Endothelial cell of umbilical vein (primary cell): ENCODE results near the gene MYLK. TPM values are rescaled to one million over a fixed set of nuclear protein-coding genes. Genes with fewer than 3 reads are reported as not detected.

ENCODE experiments used
- BruUV-seq: library from RNA; stranded (reverse); fragments of 400-500 nt; replicated peaks from 2 replicates; lab custom pipeline; 2021; lab: Mats Ljungman, UMichigan
- CTCF ChIA-PET: fragments of 300-600, 350-600 bp; sonication (Branson Sonifier 250); formaldehyde crosslinking; loops from one replicate; lab custom pipeline; 2021; ENCODE audit warnings: antibody characterized with exemption, inconsistent platforms; lab: Charles Lee
- POLR2A ChIA-PET: fragments of 300-600, 350-600 bp; sonication (Branson Sonifier 250); formaldehyde crosslinking; loops from one replicate; lab custom pipeline; 2021; ENCODE audit warnings: antibody characterized with exemption, inconsistent platforms; lab: Charles Lee
- DNase-seq: peaks from one replicate; pipeline ENCODE4 v3.0.0-alpha.2; 2011; ENCODE audit warnings: low read depth, low spot score
- FAIRE-seq: peaks from 2 replicates; lab custom pipeline; 2011; peaks lifted over from hg19 to GRCh38; lab: Jason Lieb, UNC
- H2AFZ ChIP-seq: 2 replicates; pipeline ENCODE4 v1.6.0; 2012; ENCODE audit warnings: low read depth, low read length, control low read depth, inconsistent platforms
- H3K27ac ChIP-seq: 2 replicates; pipeline ENCODE4 v1.5.1; 2011; ENCODE audit warnings: low read depth, mild to moderate bottlenecking, control low read depth, low read length, moderate library complexity; ENCODE audit not compliant: insufficient read depth
- H3K27me3 ChIP-seq, 2 experiments: 2 replicates each; pipeline versions ENCODE4 v1.6.0 to v1.6.1; 2011; ENCODE audit warnings: low read length in 2 of 2, mixed read lengths in 1 of 2; ENCODE audit not compliant: control insufficient read depth in 2 of 2, insufficient read depth in 2 of 2
- H3K36me3 ChIP-seq, 2 experiments: 2 replicates in 1 of 2; 3 replicates in 1 of 2; pipeline ENCODE4 v1.5.1; 2011; ENCODE audit warnings: low read length in 2 of 2, mild to moderate bottlenecking in 1 of 2, moderate library complexity in 1 of 2; ENCODE audit not compliant: control insufficient read depth in 2 of 2, insufficient read depth in 2 of 2; ENCODE audit errors: extremely low read depth in 1 of 2
- H3K4me1 ChIP-seq: 3 replicates; pipeline ENCODE4 v1.5.1; 2011; ENCODE audit warnings: mild to moderate bottlenecking, low read length; ENCODE audit not compliant: control insufficient read depth, insufficient read depth; ENCODE audit errors: extremely low read depth
- H3K4me2 ChIP-seq: 2 replicates; pipeline ENCODE4 v1.6.1; 2011; ENCODE audit warnings: low read length, control low read depth, mixed read lengths; ENCODE audit not compliant: insufficient read depth
- H3K4me3 ChIP-seq, 3 experiments: fragments of 200-600 bp in 1 of 3; sonication (generic), shearing (Covaris generic) in 1 of 3; replicated peaks in 1 of 3; 2 replicates each; pipeline ENCODE4 v1.5.1; 2011 to 2016; ENCODE audit warnings: control low read depth in 3 of 3, low read length in 3 of 3, mild to moderate bottlenecking in 2 of 3, inconsistent platforms in 1 of 3, low read depth in 1 of 3, moderate library complexity in 1 of 3; ENCODE audit not compliant: insufficient read depth in 1 of 3
- H3K79me2 ChIP-seq: 2 replicates; pipeline ENCODE4 v1.6.0; 2012; ENCODE audit warnings: low read length, inconsistent platforms; ENCODE audit not compliant: control insufficient read depth, insufficient read depth
- H3K9ac ChIP-seq: replicated peaks from 2 replicates; pipeline ENCODE3; 2011; ENCODE audit warnings: low read length, control low read depth; ENCODE audit not compliant: insufficient read depth; ENCODE audit errors: extremely low read depth
- H3K9me1 ChIP-seq: replicated peaks from 3 replicates; pipeline ENCODE4 v1.6.0; 2011; ENCODE audit warnings: mild to moderate bottlenecking, low read length; ENCODE audit not compliant: control insufficient read depth, insufficient read depth; ENCODE audit errors: extremely low read depth
- H3K9me3 ChIP-seq: replicated peaks from 2 replicates; pipeline ENCODE4 v1.5.1; 2012; ENCODE audit warnings: low read length, inconsistent platforms; ENCODE audit not compliant: control insufficient read depth, insufficient read depth
- H4K20me1 ChIP-seq: replicated peaks from 2 replicates; pipeline ENCODE3; 2011; ENCODE audit warnings: mild to moderate bottlenecking, low read length; ENCODE audit not compliant: control insufficient read depth, insufficient read depth; ENCODE audit errors: extremely low read depth
- CTCF ChIP-seq, 2 donors: IDR thresholded peaks; 1 replicate in 1 of 2; 2 replicates in 1 of 2; pipeline ENCODE4 v1.5.1; 2011; ENCODE audit warnings: low read length in 2 of 2, mild to moderate bottlenecking in 2 of 2, moderate library complexity in 2 of 2, control low read depth in 1 of 2, inconsistent platforms in 1 of 2, low read depth in 1 of 2; ENCODE audit not compliant: insufficient read depth in 1 of 2; ENCODE audit errors: extremely low read depth in 1 of 2
- EZH2 ChIP-seq: IDR thresholded peaks from 2 replicates; pipeline ENCODE4 v1.6.1; 2012; ENCODE audit warnings: borderline replicate concordance, low read depth, mild to moderate bottlenecking, moderate library complexity, low read length, inconsistent platforms; ENCODE audit not compliant: severe bottlenecking
- FOS ChIP-seq: IDR thresholded peaks from 2 replicates; pipeline ENCODE4 v1.6.1; 2011; ENCODE audit warnings: mild to moderate bottlenecking, low read length, moderate library complexity, borderline replicate concordance; ENCODE audit not compliant: insufficient read depth
- GATA2 ChIP-seq: IDR thresholded peaks from 2 replicates; pipeline ENCODE4 v1.7.0; 2011; ENCODE audit warnings: low read depth, mild to moderate bottlenecking, moderate library complexity, mixed read lengths, low read length; ENCODE audit not compliant: insufficient read length, insufficient read depth
- JUN ChIP-seq: IDR thresholded peaks from 2 replicates; pipeline ENCODE4 v1.6.1; 2011; ENCODE audit warnings: borderline replicate concordance, low read depth; ENCODE audit not compliant: insufficient read length, insufficient read depth
- MAX ChIP-seq: IDR thresholded peaks from 2 replicates; pipeline ENCODE4 v1.6.1; 2011; ENCODE audit not compliant: insufficient read depth, insufficient read length
- MYC ChIP-seq: IDR thresholded peaks from one replicate; pipeline ENCODE4 v1.6.1; 2011; ENCODE audit warnings: mild to moderate bottlenecking, low read depth, low read length
- POLR2A ChIP-seq: IDR thresholded peaks from 2 replicates; pipeline ENCODE4 v1.6.1; 2012; ENCODE audit warnings: low read depth, mild to moderate bottlenecking, control low read depth, low read length
- POLR2AphosphoS5 ChIP-seq: IDR thresholded peaks from 2 replicates; pipeline ENCODE4 v1.6.1; 2012; ENCODE audit warnings: low read depth, mild to moderate bottlenecking, control low read depth, low read length, moderate library complexity; ENCODE audit not compliant: insufficient read depth
- dilution Hi-C: fragments of 300-500 bp; cut with MboI; formaldehyde crosslinking; loops from one replicate; pipeline ENCODE4 v1.15.0; 2019; ENCODE audit warnings: low sequenced_read_pairs; ENCODE audit not compliant: extremely low pct_ligation_motif_present
- intact Hi-C: fragments of 100-400 bp; cut with micrococcal nuclease; formaldehyde crosslinking; loops from one replicate; pipeline ENCODE4 v1.10.0; 2022
- polyA plus RNA-seq, 4 experiments: library from polyadenylated mRNA; depleted of rRNA in 3 of 4; stranded (reverse) in 3 of 4; unstranded in 1 of 4; fragments of >200 nt; gene quantifications; 2 replicates each; pipeline versions ENCODE4 v1.2.1 to v1.2.3, GENCODE V29; 2011 to 2012; ENCODE audit warnings: missing spikeins in 1 of 4
- total RNA-seq: library from RNA; stranded (reverse); gene quantifications from 2 replicates; pipeline ENCODE4 v1.2.3, GENCODE V29; 2021

MYLK gene
- total and polyA plus RNA-seq, 2 donors (not counting 3 experiments of a cell fraction or from before 2014, with no cell fraction given) = 10.0 to 22.2 TPM

- Histone ChIP-seq H3K9me1 (no peaks in the 10 kb centered on the region), H3K4me3 (no peak overlapping the region), H3K9ac (no peak overlapping the region), H3K27ac (no peak overlapping the region), H3K36me3 (no peaks in the 10 kb centered on the region), H3K4me2 (no peak overlapping the region), H3K4me1 (no peaks in the 10 kb centered on the region), H3K9me3 (no peaks in the 10 kb centered on the region), H3K79me2 (no peaks in the 10 kb centered on the region), H2AFZ (no peak overlapping the region), H4K20me1 (no peaks in the 10 kb centered on the region), H3K27me3 (peaks cover 6 to 8% of the 10 kb centered on the region in 2 experiments)
- no peak for FAIRE-seq
- no TSS peak for BruUV-seq
- ChIA-PET CTCF (interaction anchor here (0.9 to 2.9 kb wide), 3 partner anchors 11 to 92 kb away, joined by 3 to 13 read pairs (median 4); no protein-coding TSS in a partner anchor), POLR2A (no interaction called here)
- no peak for DNase-seq
- dilution Hi-C loops (no loop called here), intact Hi-C loops (no loop called here)
- no peak for TF ChIP-seq MYC
- TF ChIP-seq POLR2AphosphoS5 = no peak
- no peak for TF ChIP-seq CTCF (IDR thresholded peaks at IDR 0.05; ENCODE audit: extremely low read depth in 1 of 2, insufficient read depth in 1 of 2, low read depth in 1 of 2, low read length in 2 of 2)
- TF ChIP-seq POLR2A = no peak
- no peak for TF ChIP-seq JUN
- TF ChIP-seq FOS = no peak
- TF ChIP-seq GATA2 = no peak
- TF ChIP-seq EZH2 = no peak
- TF ChIP-seq MAX = no peak
Measured at GRCh38 chr3:123734527-123734902, 149.6 kb downstream of the MYLK start.
